Right forelimb (tissue), 1 donor: ENCODE data around the gene FLT3.
"Not testable (repeated sequence)": the region's sequence is repeated elsewhere in the genome, so short reads cannot be mapped to it uniquely, and the experiment has no call there.

Source experiments
- DNase-seq: peaks from one replicate; pipeline ENCODE4 v3.0.0-alpha.2; 2018

The FLT3 gene

DNA sequence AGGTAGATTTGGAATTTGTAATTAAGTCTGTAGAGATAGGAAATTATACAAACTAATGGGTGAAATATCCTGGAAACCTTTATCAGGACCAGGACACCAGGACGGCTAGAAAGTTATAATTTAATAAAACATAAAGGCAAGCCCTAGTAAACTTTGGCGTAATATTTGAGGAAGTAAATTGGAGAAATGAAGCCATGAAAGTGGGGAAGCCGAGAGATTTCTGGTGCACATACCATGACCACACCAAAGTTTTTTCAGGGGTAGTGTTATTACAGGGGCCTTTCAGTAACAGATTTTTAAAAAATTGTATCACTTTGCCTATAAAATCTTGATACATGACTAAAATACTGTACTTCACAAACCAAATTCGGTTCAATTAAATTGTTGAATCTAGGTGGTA is 57.2 kb downstream of the FLT3 start:
- no peak for DNase-seq

DNA sequence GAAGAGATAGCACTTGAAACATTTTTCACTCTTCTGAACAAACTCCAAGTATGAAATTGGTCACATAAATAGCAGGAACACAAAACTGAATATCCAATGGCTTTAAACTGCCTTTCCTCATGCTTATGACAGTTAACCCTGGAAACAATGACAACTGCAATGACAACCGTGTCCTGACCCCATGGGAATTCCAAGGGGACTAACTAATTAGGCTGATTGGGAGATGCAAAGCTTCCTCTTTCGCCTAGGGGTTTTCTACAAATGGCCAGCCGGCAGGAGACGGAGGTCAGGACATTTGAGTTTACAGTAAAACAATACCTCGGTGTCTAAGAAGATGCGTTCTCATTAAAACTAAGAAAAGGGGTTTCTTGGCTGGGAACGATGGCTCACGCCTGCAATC is 58.9 kb downstream of the FLT3 start:
- DNase-seq: no peak

DNA sequence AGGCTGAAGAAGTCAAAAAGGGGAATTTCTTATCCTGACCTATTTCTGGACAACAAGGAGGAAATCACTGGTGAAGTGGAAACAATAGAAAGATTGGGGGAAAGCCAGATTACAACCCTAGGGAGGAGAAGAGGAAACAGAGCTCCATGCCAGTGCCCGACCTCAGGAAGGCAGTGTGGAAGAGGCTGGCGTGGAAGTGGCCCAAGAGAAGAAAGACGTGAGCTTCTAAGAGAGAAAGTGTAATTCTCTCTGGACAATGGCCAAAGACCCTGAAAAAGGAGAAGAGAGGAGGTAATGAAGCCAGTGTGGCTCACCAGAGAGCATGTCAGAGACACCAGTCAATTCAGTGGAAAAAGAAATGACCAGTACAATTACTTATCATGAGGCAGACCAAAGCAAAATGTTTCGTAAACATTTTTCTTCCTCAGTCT is 59.3 kb downstream of the FLT3 start:
- no peak for DNase-seq

DNA sequence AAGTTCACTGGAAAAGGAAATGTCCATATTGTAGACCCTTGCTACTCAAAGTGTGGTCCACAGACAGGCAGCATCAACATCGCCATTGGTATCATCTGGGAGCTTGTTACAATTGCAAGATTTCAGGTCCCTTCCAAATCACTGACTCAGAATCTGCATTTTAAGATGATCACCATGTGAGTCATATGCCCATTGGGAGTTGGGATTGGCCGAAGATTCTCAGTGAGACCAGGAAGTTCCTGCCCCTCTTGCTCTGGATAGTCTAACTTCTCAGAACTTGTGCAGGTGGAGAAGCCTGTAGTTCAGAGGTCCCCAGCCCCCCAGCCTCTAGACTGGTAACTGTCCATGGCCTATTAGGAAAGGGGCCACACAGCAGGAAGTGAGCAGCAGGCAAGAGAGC is 63.0 kb downstream of the FLT3 start:
- no peak for DNase-seq

DNA sequence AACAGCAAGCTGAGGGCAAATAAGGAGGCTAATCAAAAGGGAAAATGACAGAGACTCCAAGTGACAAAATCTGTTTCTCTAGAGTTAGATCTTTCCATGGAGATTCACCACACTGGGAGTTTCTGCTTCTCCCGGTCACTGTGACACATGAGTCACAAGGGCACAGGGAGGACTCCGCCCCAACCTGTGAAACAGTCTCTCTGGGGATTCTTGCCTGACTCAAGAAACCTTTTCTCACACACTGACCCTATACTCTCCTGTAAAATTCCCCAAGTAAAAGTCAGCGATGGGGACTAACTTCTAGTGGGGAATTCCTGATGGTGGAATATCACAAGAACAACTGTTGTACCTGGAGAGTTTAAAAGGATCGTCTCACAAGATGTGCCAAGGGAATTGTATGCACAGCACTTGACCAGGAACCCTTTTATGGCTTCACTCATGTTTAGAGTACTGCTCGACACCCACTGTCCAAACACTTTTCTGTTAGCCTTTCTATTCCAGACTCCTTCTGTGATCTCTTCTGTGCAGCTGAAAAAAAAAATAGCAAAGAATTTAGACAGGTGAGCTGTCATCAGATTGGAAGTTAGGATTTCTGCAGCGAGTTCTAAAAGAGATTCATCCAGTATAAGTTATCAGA is 65.1 kb downstream of the FLT3 start:
- DNase-seq: no peak

DNA sequence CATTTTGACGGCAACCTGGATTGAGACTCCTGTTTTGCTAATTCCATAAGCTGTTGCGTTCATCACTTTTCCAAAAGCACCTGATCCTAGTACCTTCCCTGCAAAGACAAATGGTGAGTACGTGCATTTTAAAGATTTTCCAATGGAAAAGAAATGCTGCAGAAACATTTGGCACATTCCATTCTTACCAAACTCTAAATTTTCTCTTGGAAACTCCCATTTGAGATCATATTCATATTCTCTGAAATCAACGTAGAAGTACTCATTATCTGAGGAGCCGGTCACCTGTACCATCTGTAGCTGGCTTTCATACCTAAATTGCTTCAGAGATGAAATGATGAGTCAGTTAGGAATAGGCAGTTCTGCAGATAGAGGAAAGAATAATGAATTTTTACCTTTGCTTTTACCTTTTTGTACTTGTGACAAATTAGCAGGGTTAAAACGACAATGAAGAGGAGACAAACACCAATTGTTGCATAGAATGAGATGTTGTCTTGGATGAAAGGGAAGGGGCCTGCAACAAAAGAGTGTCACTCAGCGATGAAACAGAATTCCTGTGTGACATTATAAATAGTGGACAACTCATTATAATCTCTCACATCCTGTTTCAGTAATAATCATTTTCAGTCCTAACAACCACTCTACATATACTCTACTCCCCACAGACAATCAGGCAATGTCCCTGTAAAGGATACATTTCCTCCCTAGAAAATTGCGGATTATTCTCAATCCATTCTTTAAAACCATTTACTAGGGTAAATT is 66.3 kb downstream of the FLT3 start:
- DNase-seq: no peak

DNA sequence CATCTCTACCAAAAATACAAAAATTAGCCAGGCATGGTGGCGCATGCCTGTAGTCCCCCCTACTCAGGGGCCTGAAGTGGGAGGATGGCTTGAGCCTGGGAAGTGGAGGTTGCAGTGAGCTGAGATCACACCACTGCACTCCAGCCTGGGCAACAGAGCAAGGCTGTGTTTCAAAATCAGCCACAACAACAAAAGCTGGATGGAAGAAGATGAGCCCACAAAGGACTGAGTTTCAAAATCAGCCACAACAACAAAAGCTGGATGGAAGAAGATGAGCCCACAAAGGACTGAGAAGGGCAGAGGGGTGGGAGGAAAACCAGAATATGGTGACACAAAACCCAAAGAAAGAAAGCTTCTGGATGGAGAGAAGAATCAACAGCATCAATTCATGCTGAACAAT is 67.9 kb downstream of the FLT3 start:
- not testable (repeated sequence) for DNase-seq

DNA sequence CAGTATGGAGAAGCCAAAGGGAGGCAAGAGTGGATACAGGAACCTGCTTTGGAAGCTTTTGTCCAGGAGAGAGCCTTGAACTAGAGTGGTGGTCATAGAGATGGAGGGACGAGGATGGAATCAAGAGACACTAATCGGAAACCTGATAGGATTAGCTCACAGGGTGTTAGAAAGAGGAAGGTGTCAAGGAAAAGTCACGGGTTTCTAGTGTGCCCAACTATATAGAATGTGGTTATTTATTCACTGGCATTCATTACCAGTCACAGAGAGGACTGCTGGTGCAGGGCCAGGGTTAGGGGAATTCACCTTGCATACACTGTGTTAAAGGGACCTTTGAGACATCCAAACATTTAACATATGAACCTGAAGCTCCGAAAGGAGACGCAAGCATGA is 68.5 kb downstream of the FLT3 start:
- no peak for DNase-seq

DNA sequence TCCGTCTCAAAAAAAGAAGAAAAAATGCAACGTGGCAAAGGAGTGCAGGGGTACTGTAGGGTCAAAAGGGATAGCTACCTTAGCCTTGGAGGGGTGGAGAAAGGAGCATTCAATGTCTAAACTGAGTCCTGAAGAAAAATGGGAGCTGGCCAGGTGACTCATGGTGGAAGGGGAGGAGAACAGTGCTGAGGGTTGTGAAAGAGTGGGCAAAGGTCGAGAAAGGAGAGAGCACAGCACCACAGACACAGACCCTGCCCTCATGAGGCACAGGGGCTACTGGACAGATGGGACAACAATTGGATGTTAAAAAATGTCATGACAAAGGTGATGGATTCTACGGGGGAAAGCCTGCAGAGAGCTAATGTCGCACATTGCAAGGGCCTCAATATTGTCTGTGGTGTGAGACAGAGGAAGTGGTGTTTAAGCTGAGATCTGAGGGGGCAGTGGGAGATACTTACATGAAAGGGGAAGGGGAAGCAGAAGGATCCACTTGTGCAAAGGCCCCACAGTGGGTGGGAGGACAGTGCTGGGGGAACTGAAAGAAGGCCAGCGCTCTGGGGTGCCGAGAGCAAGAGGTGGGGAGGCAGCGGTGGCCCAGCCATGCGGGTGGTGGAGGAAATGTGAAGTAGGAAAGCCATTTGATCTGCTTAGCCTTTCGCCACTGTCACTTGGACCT is 69.0 kb downstream of the FLT3 start:
- no peak for DNase-seq

DNA sequence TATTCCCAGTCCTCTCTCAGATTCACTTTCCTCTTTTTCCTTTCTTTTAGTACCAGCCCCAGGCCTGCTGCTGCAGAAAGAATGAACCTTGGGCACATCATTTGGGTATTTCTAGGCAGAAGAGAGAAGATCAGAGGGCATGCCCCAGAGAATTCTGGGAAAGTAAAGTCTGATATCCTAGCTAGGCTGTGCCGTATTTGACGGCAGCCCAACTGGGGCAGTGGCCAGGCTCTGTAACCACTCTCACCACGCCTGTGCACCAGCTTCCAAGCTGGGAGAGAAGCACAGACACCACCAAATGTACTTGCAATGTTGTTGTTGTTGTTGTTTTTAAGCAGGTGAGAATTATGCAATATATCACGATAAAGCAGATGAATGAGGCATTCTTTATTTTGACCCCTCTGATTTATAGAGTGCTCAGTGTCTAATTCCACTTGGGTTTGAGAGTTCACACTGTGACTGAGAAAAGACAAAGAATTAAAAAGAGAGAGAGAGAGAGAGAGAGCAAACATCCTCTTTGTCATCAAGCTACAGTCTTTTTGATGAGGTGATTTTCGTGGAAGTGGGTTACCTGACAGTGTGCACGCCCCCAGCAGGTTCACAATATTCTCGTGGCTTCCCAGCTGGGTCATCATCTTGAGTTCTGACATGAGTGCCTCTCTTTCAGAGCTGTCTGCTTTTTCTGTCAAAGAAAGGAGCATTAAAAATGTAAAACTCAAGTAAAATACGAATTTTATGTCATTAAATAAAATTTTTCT is 72.6 kb downstream of the FLT3 start:
- DNase-seq: no peak

DNA sequence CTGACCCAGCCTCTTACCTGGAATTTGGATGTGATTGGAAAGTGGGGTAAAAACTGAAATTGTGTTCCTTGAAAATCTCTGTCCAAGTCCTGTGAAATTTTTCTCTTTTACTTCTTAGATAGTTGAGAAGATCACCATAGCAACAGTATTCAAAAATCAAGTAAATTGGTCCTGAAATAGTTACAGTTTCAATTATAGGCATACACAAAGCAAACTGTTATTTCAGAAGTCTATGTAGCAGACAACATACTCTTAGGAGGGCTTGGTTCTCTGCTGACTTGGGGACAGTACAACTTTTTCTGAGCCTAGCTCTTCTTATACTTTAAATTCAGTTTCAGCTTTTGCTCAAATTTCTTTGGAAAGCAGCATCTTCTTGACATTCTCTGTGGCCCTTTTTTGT is 73.3 kb downstream of the FLT3 start:
- no peak for DNase-seq

DNA sequence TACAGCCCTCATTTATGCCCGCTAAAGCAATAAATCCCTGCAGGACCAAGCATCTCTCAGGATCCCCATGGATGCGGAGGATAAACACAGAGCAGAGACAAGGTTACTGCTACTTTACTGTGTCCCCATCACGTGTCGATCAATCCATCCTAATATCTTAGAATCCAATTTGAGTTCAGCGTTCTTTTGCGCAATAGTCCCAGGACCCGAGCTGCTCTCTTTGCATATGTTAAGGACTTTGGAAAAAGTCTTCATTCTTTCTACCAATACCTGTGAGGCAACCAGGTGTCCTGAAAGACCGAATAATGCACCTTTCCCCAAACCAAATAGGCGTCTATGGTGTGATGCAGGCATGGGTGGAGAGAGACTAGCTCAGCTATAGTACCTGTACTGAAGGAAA is 73.9 kb downstream of the FLT3 start:
- no peak for DNase-seq

DNA sequence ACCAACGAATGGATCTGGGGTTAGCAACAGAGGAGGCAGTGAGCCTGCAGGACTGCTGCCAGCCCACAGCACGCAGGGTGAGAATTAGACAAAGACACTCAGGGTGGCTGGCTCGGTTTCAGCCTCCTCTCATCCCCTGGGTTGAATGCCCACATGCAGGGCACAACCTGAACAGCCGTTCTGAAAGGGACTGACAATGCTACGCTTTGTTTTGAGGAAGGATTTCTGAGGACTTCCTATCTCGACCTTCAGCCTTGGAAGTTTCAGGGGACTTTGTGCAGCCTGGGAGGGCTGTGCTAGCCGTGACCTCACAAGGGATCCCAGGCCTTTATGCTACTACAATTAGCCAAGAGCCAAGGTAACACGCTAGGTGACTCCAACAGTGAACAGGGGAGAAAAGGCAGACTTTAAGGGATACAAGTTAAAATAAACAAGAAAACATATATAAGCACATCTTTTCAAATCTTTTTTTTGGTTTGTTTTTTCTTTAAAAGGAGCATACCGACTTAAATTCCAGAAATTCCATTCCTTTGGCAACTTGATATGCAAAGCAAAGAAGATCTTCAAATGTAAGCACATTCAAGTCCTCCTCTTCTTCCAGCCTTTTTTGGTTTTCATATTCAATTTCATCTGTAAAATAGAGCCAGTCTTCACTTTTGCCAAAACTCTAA is 77.4 kb downstream of the FLT3 start:
- no peak for DNase-seq

DNA sequence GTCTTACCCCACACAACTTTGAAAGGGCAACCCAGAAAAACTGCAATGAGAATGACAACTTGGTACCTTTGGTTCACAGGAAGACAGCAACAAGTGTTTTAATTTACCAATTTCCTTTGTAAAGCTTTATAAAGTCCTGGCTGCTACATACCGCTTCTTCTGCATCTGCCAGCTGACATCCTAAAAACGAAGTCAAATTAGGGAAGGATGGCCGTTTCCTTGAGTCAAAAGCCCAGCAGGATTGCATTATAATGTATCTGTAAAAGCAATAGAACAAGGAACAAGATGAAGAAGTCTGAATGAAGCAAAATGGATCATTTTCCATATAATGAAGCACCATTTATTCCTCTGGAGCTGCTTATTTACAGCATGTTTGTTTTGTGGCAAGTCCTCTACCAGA is 86.1 kb downstream of the FLT3 start:
- DNase-seq: no peak

DNA sequence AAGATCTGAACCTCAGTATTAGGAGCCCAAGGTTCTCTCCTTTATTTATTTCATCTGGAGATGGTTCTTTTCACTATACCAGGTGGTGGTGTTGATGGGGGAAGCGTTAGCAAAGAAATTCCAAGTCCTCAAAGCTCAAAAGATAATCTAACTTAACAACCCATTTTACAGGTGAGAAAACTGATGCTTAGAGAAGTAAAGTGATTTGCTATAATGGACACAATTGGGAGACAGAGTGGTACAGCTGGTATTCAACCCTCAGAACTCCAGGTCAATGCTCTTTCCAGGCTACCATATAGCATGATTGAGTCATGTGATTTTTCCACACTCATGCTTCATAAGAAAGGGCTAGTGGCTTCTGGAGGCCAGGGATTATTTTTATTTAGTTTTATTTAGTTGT is 86.9 kb downstream of the FLT3 start:
- DNase-seq: no peak

DNA sequence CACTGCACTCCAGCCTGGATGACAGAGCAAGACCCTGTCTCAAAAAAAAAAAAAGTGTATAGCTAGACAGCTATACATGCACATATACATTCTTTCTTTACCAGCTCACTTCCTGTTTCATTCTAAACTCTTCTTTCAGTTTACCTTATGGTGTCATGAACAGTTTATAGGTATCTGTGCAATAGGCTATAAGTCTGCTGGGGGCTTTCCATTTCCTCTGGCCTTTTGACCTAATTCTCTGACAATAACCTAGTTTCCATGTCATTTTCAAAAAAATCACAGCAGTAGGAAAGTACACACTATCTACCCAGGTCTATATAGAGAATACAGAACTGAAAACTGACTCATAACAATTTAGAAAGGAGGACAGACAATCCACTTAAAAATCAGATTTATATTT is 87.5 kb downstream of the FLT3 start:
- no peak for DNase-seq

DNA sequence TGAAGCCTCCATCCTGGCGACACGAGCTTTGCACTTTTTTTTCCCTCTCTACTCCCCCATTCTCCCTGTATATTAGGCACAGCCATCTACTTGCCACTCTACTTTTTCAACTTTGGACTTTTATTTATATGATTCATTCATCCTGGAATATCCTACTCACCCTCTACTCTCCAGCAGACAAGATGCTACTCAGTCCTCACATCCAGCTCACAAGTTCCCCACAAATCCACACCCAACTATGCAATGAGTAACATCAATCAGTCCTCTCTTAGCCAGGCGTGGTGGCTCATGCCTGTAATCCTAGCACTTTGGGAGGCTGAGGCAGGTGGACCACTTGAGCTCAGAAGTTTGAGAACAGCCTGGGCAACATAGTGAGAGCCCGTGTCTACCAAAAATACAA is 88.0 kb downstream of the FLT3 start:
- DNase-seq: no peak

DNA sequence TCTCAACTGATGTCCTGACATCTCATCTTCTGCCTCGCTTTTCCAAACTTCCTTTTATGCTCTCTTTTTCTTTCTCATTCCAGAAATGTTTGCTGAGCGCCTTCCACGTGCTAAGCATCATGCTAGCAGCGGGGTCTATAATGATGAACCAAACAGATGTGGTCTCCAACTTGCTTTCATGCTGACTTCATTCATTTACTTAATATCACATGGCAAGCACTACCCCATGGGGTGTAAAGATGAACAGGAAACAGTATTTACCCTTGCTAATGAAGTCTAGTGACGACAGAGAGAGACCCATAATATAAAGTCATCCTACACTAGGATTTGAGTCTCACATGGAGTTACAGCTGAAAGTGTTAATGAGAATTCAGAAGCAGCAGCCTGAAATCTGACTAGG is 90.3 kb downstream of the FLT3 start:
- no peak for DNase-seq

DNA sequence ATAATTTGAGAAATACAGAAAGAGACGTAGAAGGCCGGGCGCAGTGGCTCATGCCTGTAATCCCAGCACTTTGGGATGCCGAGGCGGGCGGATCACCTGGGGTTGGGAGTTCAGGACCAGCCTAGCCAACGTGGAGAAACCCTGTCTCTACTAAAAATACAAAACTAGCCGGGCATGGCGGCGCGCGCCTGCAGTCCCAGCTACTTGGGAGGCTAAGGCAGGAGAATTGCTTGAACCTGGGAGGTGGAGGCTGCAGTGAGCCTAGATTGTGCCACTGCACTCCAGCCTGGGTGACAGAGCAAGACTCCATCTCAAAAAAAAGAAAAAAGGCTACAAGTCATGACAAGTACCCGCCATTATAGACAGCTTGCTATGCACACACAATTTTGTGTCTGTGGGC is 95.4 kb downstream of the FLT3 start:
- not testable (repeated sequence) for DNase-seq

DNA sequence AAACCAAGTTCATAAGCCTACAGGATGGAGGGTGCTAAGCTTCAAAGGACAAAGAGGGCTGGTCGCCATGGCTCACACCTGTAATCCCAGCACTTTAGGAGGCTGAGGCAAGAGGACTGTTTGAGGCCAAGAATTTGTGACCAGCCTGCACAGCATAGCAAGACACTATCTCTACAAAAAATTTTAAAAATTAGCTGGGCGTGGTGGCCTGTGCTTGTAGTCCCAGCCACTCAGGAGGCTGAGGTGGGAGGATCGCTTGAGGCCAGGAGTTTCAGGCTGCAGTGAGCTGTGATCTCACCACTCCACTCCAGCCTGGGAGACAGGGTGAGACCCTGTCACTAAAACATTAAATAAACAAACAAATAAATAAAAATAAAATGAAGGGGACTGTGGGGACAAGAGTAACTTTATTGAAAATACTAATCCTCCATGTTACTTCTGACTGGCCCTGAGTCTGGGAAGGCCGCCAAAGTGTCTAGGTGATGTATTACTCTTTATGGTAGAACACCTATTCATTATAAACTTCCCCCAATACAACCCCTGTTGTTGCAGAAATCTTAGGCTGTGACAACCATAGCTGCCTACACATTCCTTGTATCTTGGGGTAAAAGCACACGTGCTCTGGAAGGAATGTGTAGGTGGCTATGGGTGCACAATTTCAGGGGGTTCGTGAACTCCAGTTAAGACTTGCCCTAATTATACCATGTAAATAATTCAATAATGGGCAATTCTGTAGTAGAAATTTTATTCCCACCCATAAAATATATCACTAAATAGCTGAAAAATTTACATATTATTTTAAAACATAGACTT is 97.3 kb downstream of the FLT3 start:
- no peak for DNase-seq

DNA sequence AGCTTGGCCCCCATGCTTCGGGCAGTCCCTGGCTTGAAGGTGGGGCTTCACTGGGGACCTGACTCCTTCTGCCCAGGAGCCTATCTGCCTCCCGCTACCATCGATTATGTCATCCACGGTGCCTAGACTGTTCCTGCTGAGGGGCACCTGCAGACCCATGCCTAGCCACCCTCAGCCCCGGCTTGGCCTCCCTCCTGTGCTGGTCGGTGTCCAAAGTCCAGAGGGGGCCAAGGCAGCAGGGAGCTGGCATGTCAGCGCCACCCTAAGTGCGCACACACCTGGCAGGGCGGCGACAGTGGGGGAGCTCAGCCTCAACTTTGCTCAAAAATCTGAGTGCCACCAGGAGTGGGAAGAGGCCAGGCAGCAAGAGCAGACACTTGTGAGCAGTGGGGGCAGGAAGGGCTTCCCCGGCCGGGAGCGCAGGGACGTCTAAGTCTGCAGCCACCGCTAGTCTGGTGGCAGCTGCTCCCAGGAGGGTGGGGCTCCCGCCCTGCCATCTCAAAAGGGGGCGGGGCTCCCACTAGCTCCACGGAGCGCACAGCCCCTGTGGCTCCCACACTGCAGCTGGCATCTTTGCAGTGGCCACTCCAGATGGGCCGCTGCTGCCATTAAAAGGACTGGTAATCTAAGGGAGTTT is 98.4 kb downstream of the FLT3 start:
- DNase-seq: no peak

DNA sequence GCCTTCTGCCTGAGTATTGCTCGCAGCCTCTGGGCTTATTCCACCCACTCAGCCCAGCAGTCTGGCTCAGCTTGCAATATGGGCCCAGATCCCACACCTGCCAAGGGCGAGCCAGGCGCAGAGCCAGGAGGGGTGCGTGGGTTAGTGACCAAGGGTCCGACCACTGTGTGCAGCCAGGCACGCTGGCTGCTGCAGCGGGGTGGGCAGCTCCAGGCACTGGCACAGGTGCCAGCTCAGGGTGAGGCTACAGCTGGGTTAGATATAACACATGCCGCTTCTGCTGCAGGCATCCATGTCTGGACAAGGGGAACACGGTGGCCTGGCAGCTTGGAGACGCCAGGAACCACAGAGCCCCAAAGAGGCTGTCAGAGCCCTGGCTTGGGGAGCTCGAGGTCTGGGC is 99.3 kb downstream of the FLT3 start:
- no peak for DNase-seq
